ENCODE data around the gene HAX1.
"Not testable (repeated sequence)": the region's sequence is repeated elsewhere in the genome, so short reads cannot be mapped to it uniquely, and the experiment has no call there.

The HAX1 gene

DNA sequence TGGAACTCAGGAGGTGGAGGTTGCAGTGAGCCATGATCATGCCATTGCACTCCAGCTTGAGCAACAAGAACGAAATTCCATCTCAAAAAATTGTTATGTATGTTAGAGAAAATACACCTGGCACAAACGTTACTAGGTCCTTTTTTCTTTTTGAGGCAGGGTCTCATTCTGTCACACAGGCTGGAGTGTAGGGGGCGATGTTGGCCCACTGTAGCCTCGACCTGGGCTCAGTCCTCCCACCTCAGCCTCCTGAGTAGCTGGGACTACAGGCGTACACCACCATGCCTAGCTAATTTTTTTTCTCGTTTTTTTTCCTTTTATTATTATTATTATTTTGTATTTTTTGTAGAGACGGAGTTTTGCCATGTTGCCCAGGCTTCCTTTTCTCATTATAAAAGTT lies 4.4 kb downstream of the HAX1 start:
- DNase-seq (ENCODE audit: low read depth in 2 of 3, low spot score in 2 of 3) = no peak

DNA sequence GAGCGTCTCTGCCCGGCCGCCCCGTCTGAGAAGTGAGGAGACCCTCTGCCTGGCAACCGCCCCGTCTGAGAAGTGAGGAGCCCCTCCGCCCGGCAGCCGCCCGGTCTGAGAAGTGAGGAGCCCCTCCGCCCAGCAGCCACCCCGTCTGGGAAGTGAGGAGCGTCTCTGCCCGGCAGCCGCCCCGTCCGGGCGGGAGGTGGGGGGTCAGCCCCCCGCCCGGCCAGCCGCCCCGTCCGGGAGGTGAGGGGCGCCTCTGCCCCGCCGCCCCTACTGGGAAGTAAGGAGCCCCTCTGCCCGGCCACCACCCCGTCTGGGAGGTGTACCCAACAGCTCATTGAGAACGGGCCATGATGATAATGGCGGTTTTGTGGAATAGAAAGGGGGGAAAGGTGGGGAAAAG lies 15.2 kb downstream of the HAX1 start:
- not testable (repeated sequence) for DNase-seq (ENCODE audit: low read depth in 2 of 3, low spot score in 2 of 3)

DNA sequence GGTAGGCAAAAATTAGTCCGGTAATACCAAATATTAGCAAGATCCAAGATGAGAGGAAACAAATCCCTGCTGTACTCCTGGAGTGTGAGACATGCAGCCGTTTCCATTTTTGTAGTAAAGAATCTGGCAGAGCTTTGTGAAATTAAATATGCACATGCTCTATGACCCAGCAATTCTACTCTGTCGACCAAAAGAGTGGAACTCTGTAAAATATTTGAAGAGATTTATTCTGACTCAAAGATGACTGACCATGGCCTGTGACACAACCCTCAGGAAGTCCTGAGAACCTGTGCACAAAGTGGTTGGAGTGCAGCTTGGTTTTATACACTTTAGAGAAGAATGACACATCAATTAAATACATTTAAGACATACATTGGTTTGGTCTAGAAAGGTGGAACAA lies 16.2 kb downstream of the HAX1 start:
- DNase-seq (ENCODE audit: low read depth in 2 of 3, low spot score in 2 of 3) = no peak

DNA sequence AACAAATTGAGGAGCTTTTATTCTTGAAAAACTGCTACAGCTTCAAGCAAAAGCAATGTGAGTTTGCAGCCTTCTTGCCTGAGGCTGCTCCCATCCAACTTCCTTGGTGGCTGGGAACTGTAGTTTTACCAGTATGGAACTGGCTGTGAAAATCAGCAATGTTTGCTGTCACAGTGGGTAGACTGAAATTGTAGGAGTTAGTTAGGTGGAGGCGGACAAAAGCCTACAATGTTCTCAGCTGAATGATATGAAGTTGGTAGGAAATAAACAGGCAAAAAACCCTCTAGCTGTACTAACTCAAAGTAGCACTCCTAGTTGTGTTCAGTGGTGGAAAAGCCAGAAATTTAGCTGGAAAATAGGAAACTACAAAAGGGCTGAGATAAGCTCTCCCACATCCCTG lies 18.5 kb downstream of the HAX1 start:
- no peak for DNase-seq (ENCODE audit: low read depth in 2 of 3, low spot score in 2 of 3)

DNA sequence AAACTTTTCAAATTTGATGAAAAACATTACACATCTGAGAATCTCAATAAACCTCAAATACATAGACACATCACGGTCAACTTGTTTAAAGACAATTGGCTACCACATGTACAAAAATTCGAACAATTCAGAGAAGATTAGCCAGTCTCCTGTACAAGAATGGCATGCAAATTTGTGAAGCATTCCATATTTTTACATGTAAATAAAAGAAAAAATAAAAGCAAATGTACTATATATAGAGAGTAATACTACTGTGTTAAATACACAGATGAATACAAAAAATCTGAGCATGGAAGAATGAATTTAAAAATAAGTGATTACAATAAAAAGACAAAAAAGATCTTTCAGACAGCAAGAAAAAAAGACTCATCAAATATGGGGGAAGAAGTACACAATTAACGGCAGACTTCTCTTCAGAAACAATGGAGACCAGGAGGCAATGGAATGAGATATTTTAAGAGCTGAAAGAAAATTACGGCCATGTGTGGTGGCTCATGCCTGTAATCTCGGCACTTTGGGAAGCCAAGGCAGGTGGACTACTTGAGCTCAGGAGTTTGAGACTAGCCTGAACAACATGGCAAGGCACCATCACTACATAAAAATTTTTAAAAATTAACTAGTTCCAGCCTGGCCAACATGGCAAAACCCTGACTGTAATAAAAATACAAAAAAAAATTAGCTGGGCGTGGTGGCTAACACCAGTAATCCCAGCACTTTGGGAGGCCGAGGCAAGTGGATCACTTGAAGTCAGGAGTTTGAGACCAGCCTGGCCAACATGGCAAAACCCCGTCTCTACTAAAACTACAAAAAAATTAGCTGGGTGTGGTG lies 23.2 kb downstream of the HAX1 start:
- DNase-seq (ENCODE audit: low read depth in 2 of 3, low spot score in 2 of 3) = no peak

DNA sequence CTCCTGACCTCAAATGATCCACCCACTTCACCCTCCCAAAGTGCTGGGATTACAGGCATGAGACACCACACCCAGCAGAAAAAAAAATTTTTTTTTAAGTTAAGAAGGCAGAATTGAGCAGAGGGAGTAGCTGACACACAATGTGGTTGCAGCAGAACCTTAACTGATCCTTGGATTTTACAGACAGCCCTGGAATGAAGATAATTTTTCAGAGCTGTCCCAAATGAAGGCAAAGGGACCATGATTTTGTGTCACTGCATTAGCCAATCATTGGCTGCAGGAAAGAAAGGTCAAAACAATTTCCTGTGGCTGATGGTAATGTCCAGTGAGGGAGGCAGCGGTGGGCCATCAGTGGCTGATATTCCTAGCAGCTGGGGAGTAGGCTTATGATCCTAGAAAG lies 29.2 kb downstream of the HAX1 start:
- DNase-seq (ENCODE audit: low read depth in 2 of 3, low spot score in 2 of 3) = no peak

DNA sequence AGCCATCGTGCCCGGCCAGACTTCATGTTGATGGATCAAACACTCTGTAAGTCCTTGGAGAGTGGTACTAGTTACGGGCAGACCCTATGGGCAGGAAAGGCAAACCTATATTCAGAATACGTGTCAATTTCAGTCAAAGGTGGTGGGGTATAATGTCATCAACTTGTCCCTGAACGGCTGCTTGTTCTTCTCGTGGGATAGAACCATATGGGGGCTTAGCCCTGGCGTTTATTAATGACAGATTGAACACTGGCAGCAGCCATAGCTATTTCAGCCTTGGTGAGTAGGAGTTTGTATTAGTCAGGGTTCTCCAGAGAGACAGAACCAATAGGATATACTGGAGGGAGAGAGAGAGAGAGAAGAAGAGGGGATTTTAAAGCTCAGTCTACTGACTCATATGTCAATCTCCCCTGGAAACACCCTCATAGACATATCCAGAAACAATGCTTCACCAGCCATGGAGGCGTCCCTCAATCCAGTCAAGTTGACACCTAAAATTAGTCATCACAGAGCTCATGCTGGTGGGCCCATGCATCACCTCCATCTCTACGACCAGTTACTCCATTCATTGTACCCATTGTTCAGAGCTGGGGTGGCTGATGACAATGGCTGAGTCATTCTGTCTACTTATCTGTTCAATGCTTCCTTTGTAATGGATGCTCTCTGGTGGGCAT lies 32.4 kb downstream of the HAX1 start:
- peak in 1 of 3 experiments; percentile 24 for DNase-seq (ENCODE audit: low read depth in 2 of 3, low spot score in 2 of 3)

DNA sequence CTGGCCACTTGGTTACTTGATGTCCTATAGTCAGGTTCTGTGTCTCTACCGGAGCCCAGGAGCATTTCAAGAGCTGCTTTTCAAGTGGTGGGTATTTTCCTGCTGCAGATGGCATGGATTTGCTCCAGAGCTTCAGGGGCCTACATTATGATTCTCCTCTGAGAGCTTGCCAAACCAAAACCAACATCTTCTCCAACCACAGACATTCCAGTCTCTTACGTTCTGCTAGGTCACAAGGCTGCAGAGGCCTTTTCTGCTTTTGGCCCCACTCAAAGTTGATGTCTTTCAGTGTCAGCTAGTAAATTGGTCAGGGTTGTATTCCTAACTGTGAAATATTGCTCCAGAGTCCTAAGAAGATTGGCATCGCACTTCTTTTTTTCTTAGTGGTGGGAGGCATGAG lies 33.7 kb downstream of the HAX1 start:
- DNase-seq (ENCODE audit: low read depth in 2 of 3, low spot score in 2 of 3) = no peak

DNA sequence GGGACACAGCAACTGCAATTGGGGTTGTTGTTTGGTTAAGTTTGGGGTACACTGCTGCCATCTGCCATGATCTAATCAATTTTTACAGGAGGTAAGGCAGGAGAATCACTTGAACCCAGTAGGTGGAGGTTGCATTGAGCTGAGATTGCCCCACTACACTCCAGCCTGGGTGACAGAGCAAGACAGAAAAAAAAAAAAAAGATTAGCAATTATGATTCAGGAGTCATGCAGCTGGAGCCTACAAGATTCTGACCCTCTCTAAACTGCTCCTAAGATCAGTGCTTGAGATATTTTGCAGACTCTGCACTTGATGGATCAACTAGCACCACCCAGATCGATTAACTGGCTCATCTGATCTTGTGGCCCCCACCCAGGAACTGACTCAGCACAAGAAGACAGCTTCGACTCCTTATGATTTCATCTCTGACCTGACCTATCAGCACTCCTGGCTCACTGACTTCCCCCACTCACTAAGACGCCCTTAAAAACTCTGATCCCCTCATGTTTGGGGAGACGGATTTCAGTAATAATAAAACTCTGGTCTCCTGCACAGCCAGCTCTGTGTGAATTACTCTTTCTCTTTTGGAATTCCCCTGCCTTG lies 35.3 kb downstream of the HAX1 start:
- DNase-seq (ENCODE audit: low read depth in 2 of 3, low spot score in 2 of 3) = not testable (repeated sequence)

DNA sequence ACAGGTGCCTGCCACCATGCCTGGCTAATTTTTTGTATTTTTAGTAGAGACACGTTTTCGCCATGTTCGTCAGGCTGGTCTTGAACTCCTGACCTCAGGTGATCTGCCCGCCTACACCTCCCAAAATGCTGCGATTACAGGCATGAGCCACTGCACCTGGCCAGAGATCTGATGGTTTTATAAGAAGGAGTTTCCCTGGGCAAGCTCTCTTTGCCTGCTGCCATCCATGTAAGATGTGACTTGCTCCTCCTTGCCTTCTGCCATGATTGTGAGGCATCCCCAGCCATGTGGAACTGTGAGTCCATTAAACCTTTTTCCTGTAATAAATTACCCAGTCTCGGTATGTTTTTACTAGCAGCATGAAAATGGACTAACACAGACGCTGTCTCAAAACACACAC lies 36.7 kb downstream of the HAX1 start:
- DNase-seq (ENCODE audit: low read depth in 2 of 3, low spot score in 2 of 3) = not testable (repeated sequence)

DNA sequence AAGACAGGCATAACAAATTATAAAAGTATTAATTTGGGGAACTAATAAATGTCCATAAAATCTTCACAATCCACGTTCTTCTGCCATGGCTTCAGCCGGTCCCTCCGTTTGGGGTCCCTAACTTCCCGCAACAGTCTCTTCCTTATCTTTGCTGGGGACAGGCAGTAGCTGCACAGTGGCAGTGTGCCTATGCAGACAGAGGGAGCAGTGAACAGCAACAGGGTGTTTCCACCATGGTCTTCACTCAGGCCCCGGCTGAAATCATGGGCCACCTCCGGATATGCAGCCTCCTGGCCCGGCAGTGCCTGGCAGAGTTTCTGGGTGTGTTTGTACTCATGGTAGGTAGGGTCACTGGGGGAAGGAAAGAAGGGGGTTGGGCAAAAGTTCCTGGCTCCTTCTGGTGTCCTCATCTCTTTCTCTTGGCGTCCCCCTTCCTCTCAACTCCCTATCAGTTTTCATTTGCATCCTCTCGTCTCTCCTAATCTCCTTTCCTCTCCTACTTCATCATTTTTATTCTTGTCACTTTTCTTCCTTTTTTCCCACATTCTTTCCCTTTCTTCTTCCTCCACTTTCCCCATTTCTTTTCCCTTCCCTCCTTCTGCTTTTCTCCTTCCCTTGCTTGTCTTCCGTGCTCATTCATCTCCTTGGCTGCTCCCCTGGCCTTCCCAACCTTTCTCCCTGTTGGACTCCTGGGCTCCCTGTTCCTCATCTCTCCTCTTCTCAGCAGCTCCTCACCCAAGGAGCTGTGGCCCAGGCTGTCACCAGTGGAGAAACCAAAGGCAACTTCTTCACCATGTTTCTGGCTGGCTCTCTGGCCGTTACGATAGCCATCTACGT lies 40.0 kb downstream of the HAX1 start:
- not testable (repeated sequence) for DNase-seq (ENCODE audit: low read depth in 2 of 3, low spot score in 2 of 3)

DNA sequence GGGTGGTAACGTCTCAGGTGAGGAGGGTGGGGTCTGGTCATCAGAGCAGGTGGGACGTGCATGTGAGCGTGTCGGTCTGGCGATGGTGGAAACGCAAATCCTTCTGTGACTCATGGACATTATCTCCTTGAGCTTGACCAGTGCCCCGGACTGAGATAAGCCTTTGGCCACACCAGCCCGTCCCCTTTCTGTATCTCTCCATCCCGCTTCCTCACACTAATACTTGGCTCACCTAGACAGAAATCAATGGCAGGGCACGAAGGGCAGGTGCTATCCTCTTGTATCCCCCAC lies 40.6 kb downstream of the HAX1 start:
- no peak for DNase-seq (ENCODE audit: low read depth in 2 of 3, low spot score in 2 of 3)

DNA sequence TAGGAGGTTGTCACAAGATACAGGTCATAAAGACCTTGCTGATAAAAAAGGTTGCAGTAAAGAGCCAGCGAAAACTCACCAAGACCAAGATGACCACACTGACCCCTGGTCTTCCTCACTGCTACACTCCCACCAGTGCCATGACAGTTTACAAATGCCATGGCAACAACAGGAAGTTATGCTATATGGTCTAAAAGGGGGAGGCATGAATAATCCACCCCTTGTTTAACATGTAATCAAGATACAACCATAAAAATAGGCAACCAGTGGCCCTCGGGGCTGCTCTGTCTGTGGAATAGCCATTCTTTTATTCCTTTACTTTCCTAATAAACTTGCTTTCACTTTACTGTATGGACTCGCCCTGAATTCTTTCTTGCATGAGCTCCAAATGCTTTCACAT lies 41.8 kb downstream of the HAX1 start:
- DNase-seq (ENCODE audit: low read depth in 2 of 3, low spot score in 2 of 3) = not testable (repeated sequence)

DNA sequence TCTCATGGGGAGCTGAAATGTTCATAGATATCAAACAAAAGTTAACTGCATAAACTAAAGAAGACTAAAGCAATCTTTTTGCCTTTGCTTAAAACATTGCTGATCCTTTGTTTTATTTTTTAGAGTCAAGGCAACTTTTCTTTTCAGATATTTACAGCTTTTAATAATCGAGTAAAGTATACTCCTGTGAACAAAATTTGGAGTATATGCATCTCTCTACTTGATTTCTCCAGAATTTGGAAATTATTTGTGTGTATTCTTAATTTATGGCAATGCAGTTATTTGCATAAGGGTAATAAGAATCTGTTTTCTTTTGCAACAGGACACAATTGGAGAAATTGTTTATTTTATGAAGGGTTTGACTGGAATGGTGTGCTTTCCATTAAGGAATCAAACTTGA lies 44.3 kb downstream of the HAX1 start:
- no peak for DNase-seq (ENCODE audit: low read depth in 2 of 3, low spot score in 2 of 3)

DNA sequence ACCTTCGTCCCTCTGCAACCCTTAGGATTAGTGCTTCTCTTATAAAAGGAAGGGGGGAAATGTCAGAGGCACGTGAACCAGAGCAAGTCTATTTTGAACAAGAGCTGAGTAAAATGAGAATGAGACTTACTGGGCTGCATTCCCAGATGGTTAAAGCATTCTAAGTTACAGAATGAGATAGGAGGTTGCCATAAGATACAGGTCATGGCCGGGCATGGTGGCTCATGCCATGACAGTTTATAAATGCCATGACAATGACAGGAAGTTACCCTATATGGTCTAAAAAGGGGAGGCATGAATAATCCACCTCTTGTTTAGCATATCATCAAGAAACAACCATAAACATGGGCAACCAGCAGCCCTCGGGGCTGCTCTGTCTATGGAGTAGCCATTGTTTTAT lies 46.0 kb downstream of the HAX1 start:
- no peak for DNase-seq (ENCODE audit: low read depth in 2 of 3, low spot score in 2 of 3)

DNA sequence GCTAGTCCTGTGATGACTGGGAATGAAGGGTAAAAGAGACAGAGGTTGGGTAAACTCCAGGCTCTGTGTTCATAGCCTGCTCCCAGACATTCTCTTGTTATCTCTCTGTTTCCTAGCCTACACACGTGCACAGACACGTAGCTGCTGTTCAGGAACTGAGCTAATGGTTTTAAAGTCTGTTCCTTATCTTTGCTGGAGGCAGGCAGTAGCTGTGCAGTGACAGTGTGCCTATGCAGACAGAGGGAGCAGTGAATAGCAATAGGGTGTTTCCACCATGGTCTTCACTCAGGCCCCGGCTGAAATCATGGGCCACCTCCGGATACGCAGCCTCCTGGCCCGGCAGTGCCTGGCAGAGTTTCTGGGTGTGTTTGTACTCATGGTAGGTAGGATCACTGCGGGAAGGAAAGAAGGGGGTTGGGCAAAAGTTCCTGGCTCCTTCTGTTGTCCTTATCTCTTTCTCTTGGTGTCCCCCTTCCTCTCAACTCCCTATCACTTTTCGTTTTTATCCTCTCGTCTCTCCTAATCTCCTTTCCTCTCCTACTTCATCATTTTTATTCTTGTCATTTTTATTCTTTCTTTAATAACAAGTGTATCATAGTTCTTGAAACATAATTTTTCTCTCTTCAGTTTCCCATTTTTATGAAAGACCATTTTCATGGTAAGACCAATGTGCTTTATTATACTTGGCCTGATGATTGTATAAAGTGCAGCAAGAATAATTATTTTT lies 48.6 kb downstream of the HAX1 start, which contains the start of gene AQP10:
TSS of gene AQP10 (plus strand) at position 212 of the 727 bp plus-strand sequence. CDS start at position 275, 63 bp downstream.
- DNase-seq (ENCODE audit: low read depth in 2 of 3, low spot score in 2 of 3) = no peak

DNA sequence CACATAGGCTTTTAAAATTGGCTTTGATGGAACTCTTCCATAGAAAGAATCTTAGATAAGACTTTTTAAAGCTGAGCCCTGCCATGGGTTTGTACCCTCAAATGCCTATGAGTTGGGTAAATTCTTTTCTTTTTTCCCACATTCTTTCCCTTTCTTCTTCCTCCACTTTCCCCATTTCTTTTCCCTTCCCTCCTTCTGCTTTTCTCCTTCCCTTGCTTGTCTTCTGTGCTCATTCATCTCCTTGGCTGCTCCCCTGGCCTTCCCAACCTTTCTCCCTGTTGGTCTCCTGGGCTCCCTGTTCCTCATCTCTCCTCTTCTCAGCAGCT lies 49.1 kb downstream of the HAX1 start:
- not testable (repeated sequence) for DNase-seq (ENCODE audit: low read depth in 2 of 3, low spot score in 2 of 3)

DNA sequence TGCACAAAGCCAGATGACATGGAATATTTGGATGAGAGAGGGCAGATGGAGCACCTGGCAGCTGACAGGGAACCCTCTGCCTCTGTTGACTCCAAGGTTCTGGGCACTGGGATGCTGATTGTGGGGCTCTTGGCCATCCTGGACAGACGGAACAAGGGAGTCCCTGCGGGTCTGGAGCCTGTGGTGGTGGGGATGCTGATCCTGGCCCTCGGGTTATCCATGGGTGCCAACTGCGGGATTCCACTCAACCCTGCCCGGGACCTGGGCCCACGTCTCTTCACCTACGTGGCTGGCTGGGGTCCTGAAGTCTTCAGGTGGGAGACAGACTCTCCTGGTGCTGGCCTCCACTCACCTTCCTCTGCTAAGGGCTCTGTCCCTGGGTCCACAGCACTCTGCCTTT lies 51.1 kb downstream of the HAX1 start:
- DNase-seq (ENCODE audit: low read depth in 2 of 3, low spot score in 2 of 3) = no peak

DNA sequence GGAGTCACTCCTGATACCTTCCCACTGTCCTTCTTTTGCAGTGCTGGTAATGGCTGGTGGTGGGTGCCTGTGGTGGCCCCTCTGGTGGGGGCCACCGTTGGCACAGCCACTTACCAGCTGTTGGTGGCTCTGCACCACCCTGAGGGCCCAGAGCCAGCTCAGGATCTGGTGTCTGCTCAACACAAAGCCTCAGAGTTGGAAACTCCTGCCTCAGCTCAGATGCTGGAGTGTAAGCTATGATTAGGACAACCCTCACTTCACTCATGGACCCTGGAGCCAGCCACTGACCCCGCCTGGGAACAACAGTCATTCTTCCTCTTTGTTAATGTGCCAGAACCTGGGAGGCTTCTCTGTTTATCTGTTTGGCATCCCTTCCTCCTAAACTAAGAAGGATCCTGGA lies 51.8 kb downstream of the HAX1 start:
- no peak for DNase-seq (ENCODE audit: low read depth in 2 of 3, low spot score in 2 of 3)

DNA sequence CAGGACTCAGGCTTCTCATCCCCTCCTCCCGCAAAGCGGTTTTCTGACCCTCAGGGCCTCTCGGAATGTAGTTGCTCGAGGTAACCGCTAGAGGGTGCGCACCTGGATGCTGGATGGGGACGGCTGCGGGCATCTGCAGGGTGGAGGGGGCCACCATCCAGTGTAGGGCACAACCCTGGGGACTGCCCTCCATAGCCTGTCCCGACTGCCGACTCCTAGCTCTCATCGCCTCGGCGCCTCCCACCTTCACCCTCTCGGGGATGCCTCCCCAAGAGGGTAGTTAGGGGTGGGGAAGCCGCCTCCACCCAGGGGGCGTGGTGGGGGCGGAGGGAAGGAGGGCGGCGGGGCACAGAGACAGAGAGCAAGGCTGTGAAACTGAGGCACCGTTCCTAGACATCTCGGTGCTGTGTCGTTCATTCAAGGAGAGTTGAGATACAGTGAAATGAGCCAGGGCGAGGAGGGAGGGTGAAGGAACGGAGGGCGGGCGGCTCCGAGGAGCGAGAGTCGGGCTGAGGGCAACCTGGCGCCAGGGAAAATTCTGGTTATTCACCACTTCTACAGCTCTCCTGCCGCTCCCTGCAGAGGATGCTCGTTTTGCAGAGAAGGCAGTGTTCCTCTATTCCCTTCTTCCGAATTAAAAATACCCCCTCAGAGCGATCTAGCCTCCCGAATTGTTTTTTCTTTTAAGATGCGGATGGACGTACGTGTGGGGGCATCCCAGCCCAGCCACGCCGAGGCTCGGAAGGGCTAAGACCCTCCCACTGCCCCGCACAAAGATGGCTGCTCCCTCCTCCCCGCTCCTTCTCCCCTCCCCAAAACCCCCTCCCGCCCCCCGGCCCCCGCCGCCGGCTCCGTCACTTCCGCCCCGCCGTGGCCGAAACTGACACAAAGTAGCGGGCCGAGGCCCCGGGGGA lies 52.5 kb downstream of the HAX1 start, which contains the start of gene ATP8B2:
TSS of gene ATP8B2 (plus strand) at position 857 of the 914 bp plus-strand sequence. CDS start 2,617 bp downstream, outside the sequence.
- DNase-seq (ENCODE audit: low read depth in 2 of 3, low spot score in 2 of 3) = peak in 2 of 3 experiments; percentile 59 to 79

Measured in activated CD8-positive, alpha-beta memory T cell treated with anti-CD3 and anti-CD28 coated beads for 48 hours (primary cell).